H9 (cell line): ENCODE data around the gene ZNFX1. TPM values are rescaled to one million over a fixed set of nuclear protein-coding genes. Genes with fewer than 3 reads are reported as not detected.

Source experiments
- DNase-seq: peaks from one replicate; pipeline ENCODE4 v3.0.0-alpha.2; 2017
- H2AFZ ChIP-seq: one replicate; pipeline ENCODE4 v1.6.1; 2013; ENCODE audit warnings: mild to moderate bottlenecking, low read length, control low read depth, moderate library complexity
- H2AK5ac ChIP-seq: 2 replicates; pipeline ENCODE4 v1.6.1; 2013; ENCODE audit warnings: low read length, control low read depth, mixed read lengths; ENCODE audit not compliant: insufficient read length
- H2BK120ac ChIP-seq: one replicate; pipeline ENCODE4 v1.6.1; 2013; ENCODE audit warnings: low read depth, mild to moderate bottlenecking, low read length, control low read depth, inconsistent platforms; ENCODE audit not compliant: poor library complexity, severe bottlenecking
- H2BK12ac ChIP-seq: 2 replicates; pipeline ENCODE4 v1.6.1; 2013; ENCODE audit warnings: low read length, control low read depth, mixed read lengths, low read depth; ENCODE audit not compliant: insufficient read length
- H2BK15ac ChIP-seq: 2 replicates; pipeline ENCODE4 v1.6.1; 2013; ENCODE audit warnings: low read depth, low read length, control low read depth
- H2BK20ac ChIP-seq: one replicate; pipeline ENCODE4 v1.6.1; 2013; ENCODE audit warnings: low read depth, mild to moderate bottlenecking, low read length, control low read depth, inconsistent platforms; ENCODE audit not compliant: poor library complexity, severe bottlenecking
- H2BK5ac ChIP-seq: 2 replicates; pipeline ENCODE4 v1.6.1; 2013; ENCODE audit warnings: low read length, control low read depth, mixed read lengths; ENCODE audit not compliant: insufficient read length
- H3K14ac ChIP-seq: 2 replicates; pipeline ENCODE4 v1.6.1; 2013; ENCODE audit warnings: low read length, control low read depth; ENCODE audit not compliant: insufficient read depth
- H3K18ac ChIP-seq: 2 replicates; pipeline ENCODE4 v1.6.1; 2013; ENCODE audit warnings: low read depth, mild to moderate bottlenecking, mixed read lengths, low read length, control low read depth; ENCODE audit not compliant: insufficient read length
- H3K23ac ChIP-seq: 2 replicates; pipeline ENCODE4 v1.6.1; 2013; ENCODE audit warnings: low read length, control low read depth, mixed read lengths, low read depth; ENCODE audit not compliant: insufficient read length
- H3K23me2 ChIP-seq: 2 replicates; pipeline ENCODE4 v1.6.1; 2013; ENCODE audit warnings: low read depth, mild to moderate bottlenecking, mixed read lengths, low read length, control low read depth; ENCODE audit not compliant: insufficient read length, poor library complexity, severe bottlenecking
- H3K27ac ChIP-seq: 2 replicates; pipeline ENCODE4 v1.5.1; 2013; ENCODE audit warnings: low read length, control low read depth, mixed read lengths, low read depth; ENCODE audit not compliant: insufficient read length
- H3K27me3 ChIP-seq: 2 replicates; pipeline ENCODE4 v1.6.1; 2013; ENCODE audit warnings: low read length, control low read depth, inconsistent platforms; ENCODE audit not compliant: insufficient read depth
- H3K4ac ChIP-seq: 2 replicates; pipeline ENCODE4 v1.6.1; 2013; ENCODE audit warnings: low read depth, mild to moderate bottlenecking, control low read depth, inconsistent platforms, low read length, moderate library complexity
- H3K4me1 ChIP-seq: 2 replicates; pipeline ENCODE4 v1.6.1; 2013; ENCODE audit warnings: low read length, control low read depth, inconsistent platforms; ENCODE audit not compliant: insufficient read depth
- H3K4me2 ChIP-seq: 2 replicates; pipeline ENCODE4 v1.6.1; 2013; ENCODE audit warnings: low read length, control low read depth, mixed read lengths; ENCODE audit not compliant: insufficient read length, insufficient read depth
- H3K56ac ChIP-seq: 2 replicates; pipeline ENCODE4 v1.6.1; 2013; ENCODE audit warnings: low read depth, mild to moderate bottlenecking, mixed read lengths, low read length, control low read depth; ENCODE audit not compliant: insufficient read length
- H3K79me1 ChIP-seq: 2 replicates; pipeline ENCODE4 v1.6.1; 2013; ENCODE audit warnings: low read depth, mild to moderate bottlenecking, moderate library complexity, low read length, control low read depth, inconsistent platforms; ENCODE audit not compliant: insufficient read depth, poor library complexity, severe bottlenecking
- H3K79me2 ChIP-seq: 2 replicates; pipeline ENCODE4 v1.6.1; 2013; ENCODE audit warnings: low read length, control low read depth, inconsistent platforms; ENCODE audit not compliant: insufficient read depth
- H3K9ac ChIP-seq: 2 replicates; pipeline ENCODE4 v1.6.1; 2013; ENCODE audit warnings: low read length, control low read depth, mixed read lengths; ENCODE audit not compliant: insufficient read length; ENCODE audit errors: extremely low read depth
- H3K9me3 ChIP-seq: one replicate; pipeline ENCODE4 v1.6.1; 2013; ENCODE audit warnings: low read depth, low read length, inconsistent platforms; ENCODE audit not compliant: control insufficient read depth
- H3T11ph ChIP-seq: one replicate; pipeline ENCODE4 v1.6.1; 2013; ENCODE audit warnings: mild to moderate bottlenecking, low read length, control low read depth, inconsistent platforms
- H4K20me1 ChIP-seq: one replicate; pipeline ENCODE4 v1.6.1; 2013; ENCODE audit not compliant: control insufficient read depth, insufficient read length, insufficient read depth
- H4K5ac ChIP-seq: 2 replicates; pipeline ENCODE4 v1.6.1; 2013; ENCODE audit warnings: low read depth, mild to moderate bottlenecking, mixed read lengths, low read length, control low read depth; ENCODE audit not compliant: insufficient read length
- H4K8ac ChIP-seq: replicated peaks from 2 replicates; pipeline ENCODE4 v1.6.1; 2013; ENCODE audit warnings: low read length, control low read depth, mixed read lengths, low read depth; ENCODE audit not compliant: insufficient read length
- H4K91ac ChIP-seq: 2 replicates; pipeline ENCODE4 v1.6.1; 2013; ENCODE audit warnings: low read depth, mild to moderate bottlenecking, moderate library complexity, mixed read lengths, low read length, control low read depth; ENCODE audit not compliant: insufficient read length
- H3K27ac Mint-ChIP-seq, 3 experiments: 2 replicates in 2 of 3; 3 replicates in 1 of 3; pipeline ENCODE4 v1.8.0; 2020 to 2021; ENCODE audit warnings: mixed read lengths in 3 of 3, mild to moderate bottlenecking in 1 of 3, moderate library complexity in 1 of 3
- H3K27me3 Mint-ChIP-seq: 2 replicates; pipeline ENCODE4 v1.8.0; 2021; ENCODE audit warnings: low read depth, mild to moderate bottlenecking, moderate library complexity, mixed read lengths
- H3K36me3 Mint-ChIP-seq, 3 experiments: 2 replicates in 2 of 3; 3 replicates in 1 of 3; pipeline ENCODE4 v1.8.0; 2020 to 2021; ENCODE audit warnings: low read depth in 3 of 3, mixed read lengths in 3 of 3; ENCODE audit not compliant: insufficient read depth in 1 of 3
- H3K4me1 Mint-ChIP-seq, 2 experiments: 2 replicates each; pipeline ENCODE4 v1.8.0; 2020; ENCODE audit warnings: mixed read lengths in 2 of 2
- H3K4me3 Mint-ChIP-seq, 2 experiments: 2 replicates in 1 of 2; 3 replicates in 1 of 2; pipeline ENCODE4 v1.8.0; 2020 to 2021; ENCODE audit warnings: mild to moderate bottlenecking in 2 of 2, mixed read lengths in 2 of 2, moderate library complexity in 1 of 2
- H3K9me3 Mint-ChIP-seq, 2 experiments: 2 replicates in 1 of 2; 3 replicates in 1 of 2; pipeline ENCODE4 v1.8.0; 2020; ENCODE audit warnings: mild to moderate bottlenecking in 2 of 2, mixed read lengths in 2 of 2, moderate library complexity in 1 of 2
- CTCF ChIP-seq: fragments of 200-600 bp; sonication (generic); conservative IDR thresholded peaks from 3 replicates; pipeline ENCODE4 v1.8.0; 2021; ENCODE audit warnings: antibody characterized with exemption, mild to moderate bottlenecking
- WGBS: extraction: QIAGEN DNeasy Blood & Tissue Kit; methylation state at CpG from one replicate; pipeline ENCODE4 v1.1.7; 2013; ENCODE audit warnings: missing lambda C conversion rate, low lambda C conversion rate, mixed read lengths; ENCODE audit not compliant: insufficient read length; ENCODE audit errors: extremely low coverage; 5-methylcytosine and 5-hydroxymethylcytosine counted together
- total RNA-seq: library from RNA; stranded (reverse); gene quantifications from 2 replicates; pipeline ENCODE4 v1.2.1, GENCODE V29; 2021

The ZNFX1 gene
- total RNA-seq, 1 experiment from 2014 or later = 13.3 TPM

- no peak for TF ChIP-seq CTCF
- peak overlapping the region; percentile 99 for H3K9ac ChIP-seq
- peak overlapping the region; percentile 100 for H3K4me2 ChIP-seq
- H3T11ph ChIP-seq = no peak overlapping the region
- H3K4ac ChIP-seq = peak overlapping the region; percentile 78; the same call in 1 of the 2 replicates
- H4K91ac ChIP-seq = peak overlapping the region; percentile 51
- peak overlapping the region; percentile 82 for H2BK5ac ChIP-seq
- DNase-seq = no peak
- Mint-ChIP-seq H3K9me3 (peaks cover 24 to 34% of the 10 kb centered on the region in 2 experiments), H3K36me3 (peaks cover 65 to 78% (median 75%) of the 10 kb centered on the region in 3 experiments), H3K4me1 (peaks cover 45 to 51% of the 10 kb centered on the region in 2 experiments), H3K27ac (peak overlapping the region; percentile 97 to 99 (median 98)), H3K27me3 (peaks cover 19% of the 10 kb centered on the region), H3K4me3 (peak overlapping the region; percentile 99)
- no peaks in the 10 kb centered on the region for H3K4me1 ChIP-seq
- no CpG with 5 or more reads among the region's 33 CpGs for WGBS
- H4K8ac ChIP-seq = peak overlapping the region; percentile 95
- H3K27me3 ChIP-seq = no peaks in the 10 kb centered on the region
- peaks cover 41% of the 10 kb centered on the region for H3K23me2 ChIP-seq
- peak overlapping the region; percentile 76 for H3K18ac ChIP-seq
- H3K14ac ChIP-seq = peak overlapping the region; percentile 93
- H2AK5ac ChIP-seq = no peak overlapping the region
- no peak overlapping the region for H2BK120ac ChIP-seq
- H3K27ac ChIP-seq = peak overlapping the region; percentile 87
- peak overlapping the region; percentile 8 for H3K23ac ChIP-seq
- no peak overlapping the region for H2BK15ac ChIP-seq
- no peak overlapping the region for H2BK20ac ChIP-seq
- H3K79me1 ChIP-seq = no peaks in the 10 kb centered on the region
- H2BK12ac ChIP-seq = peak overlapping the region; percentile 64
- H3K56ac ChIP-seq = peak overlapping the region; percentile 85
- no peak overlapping the region for H2AFZ ChIP-seq
- no peaks in the 10 kb centered on the region for H4K20me1 ChIP-seq
- no peaks in the 10 kb centered on the region for H3K9me3 ChIP-seq
- H4K5ac ChIP-seq = peak overlapping the region; percentile 91
- peaks cover 62% of the 10 kb centered on the region for H3K79me2 ChIP-seq
Measured at GRCh38 chr20:49278818-49279676, 1.2 kb upstream of the ZNFX1 start.
